ENCODE results near the gene DNAAF3.
A peak's percentile ranks its signal among the peaks of the same experiment; 100 is the strongest.
"Not testable (repeated sequence)": the region's sequence is repeated elsewhere in the genome, so short reads cannot be mapped to it uniquely, and the experiment has no call there.

The DNAAF3 gene
- 0 to 0.60 (median 0.03) reads per million in 9 experiments for total RNA-seq

DNA sequence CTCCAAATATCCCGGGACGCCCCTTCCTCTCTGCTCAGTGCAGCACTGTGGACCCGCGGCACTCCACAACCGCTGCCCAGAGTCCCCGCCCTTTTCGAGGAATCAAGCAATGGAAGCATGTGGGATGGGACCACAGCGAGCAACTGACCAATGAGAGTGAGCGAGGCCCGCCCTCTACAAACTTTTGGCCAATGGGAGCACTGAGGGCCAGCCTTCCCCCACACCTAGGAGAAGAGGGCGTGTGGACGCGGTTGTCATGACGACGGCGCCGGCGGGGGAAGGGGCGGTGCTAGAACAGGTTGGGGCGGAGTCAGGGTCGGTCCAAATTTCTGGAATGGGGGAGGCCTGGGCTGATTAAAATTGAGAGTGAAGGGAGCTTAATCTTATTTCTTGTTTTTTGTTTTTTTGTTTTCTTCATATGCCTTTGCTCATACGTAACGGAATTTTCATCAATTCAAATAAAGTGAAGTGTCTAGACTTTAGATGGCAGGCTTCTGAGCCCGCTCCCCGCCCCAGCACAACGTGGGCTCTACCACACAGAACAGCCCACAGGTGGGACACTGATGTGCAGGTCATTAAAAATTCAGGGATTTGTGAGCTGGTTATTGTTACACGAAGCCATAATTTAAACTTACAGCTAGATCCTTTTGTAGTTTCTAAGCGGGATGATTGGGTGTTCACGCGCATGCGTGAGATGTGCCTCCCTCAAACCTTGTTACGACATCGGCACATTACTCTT lies at the start of gene DNAAF3:
Gene DNAAF3, minus strand, starts transcription at position 84 of the 739 bp plus-strand sequence. CDS start 200 bp downstream, outside the sequence.
- H3K36me3 Mint-ChIP-seq (ENCODE audit: insufficient read depth): peaks cover 7% of the 10 kb centered on the region
- peaks cover 10 to 11% of the 10 kb centered on the region in 2 donors for H3K4me1 Mint-ChIP-seq (ENCODE audit: low read depth in 2 of 2)
- H3K4me3 Mint-ChIP-seq: peak within 1 kb of the TSS; percentile 40 to 41
- H3K9me3 Mint-ChIP-seq: peaks cover 0 to 3% of the 10 kb centered on the region in 2 donors
- H3K27ac Mint-ChIP-seq: peak within 1 kb of the TSS in 1 of 2 donors; percentile 80
- H3K27me3 Mint-ChIP-seq: peaks cover 53 to 79% of the 10 kb centered on the region in 2 donors
- peak; percentile 25 to 35 (median 29) for DNase-seq
- ATAC-seq (replicated peaks): peak; percentile 61

DNA sequence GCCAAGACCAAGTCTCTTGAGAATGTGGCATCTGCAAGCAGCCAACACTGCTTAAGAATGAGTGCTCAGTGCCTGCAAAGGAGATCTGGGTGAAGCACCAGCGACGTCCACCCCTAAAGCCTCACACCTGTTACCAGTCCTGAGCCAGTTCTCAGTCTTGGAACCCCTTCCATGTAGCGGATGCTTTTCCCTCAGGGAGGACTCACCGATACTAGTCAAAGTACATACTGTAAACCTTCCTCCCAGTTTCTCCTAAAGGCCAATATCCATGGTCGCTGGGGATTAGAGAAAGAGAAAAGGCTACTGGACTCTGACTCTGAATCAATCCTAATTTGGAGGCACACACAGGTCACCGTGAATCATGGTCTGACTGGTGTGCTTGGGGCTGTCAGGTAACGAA lies 47.1 kb upstream of the DNAAF3 start:
- Mint-ChIP-seq H3K4me1 (ENCODE audit: low read depth in 2 of 2) (peaks cover 10% of the 10 kb centered on the region in 2 donors), H3K4me3 (no peak overlapping the region), H3K9me3 (peaks cover 0 to 13% of the 10 kb centered on the region in 2 donors), H3K36me3 (ENCODE audit: insufficient read depth) (peaks cover 6% of the 10 kb centered on the region), H3K27ac (no peak overlapping the region), H3K27me3 (peaks cover 0 to 54% of the 10 kb centered on the region in 2 donors)
- DNase-seq: no peak
- ATAC-seq (replicated peaks): no peak

DNA sequence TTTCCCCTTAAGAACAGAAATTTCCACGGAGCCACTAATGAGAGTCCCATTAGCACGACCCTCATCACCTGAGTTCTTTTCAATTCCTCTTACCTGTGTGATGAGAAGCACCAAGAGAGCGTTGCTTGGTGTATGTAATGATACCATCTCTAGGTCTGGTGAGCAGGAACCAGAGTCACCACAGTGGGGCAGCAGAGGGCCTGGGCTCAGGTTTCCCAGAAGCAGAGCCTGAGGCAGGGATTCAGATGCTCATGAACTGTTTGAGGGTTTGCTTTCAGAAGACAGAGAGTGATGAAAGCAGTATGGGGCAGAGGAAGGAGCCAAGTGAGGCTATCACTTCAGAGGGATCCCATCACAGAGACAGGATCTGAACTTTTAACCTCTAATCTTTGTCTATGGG lies 46.0 kb upstream of the DNAAF3 start:
- DNase-seq: peak in 1 of 3 experiments; percentile 31
- Mint-ChIP-seq H3K4me3 (no peak overlapping the region), H3K27ac (no peak overlapping the region), H3K36me3 (ENCODE audit: insufficient read depth) (peaks cover 6% of the 10 kb centered on the region), H3K4me1 (ENCODE audit: low read depth in 2 of 2) (peaks cover 10% of the 10 kb centered on the region in 2 donors), H3K27me3 (peaks cover under 1 to 56% of the 10 kb centered on the region in 2 donors), H3K9me3 (peaks cover 0 to 13% of the 10 kb centered on the region in 2 donors)
- peak; percentile 31 for ATAC-seq (replicated peaks)

DNA sequence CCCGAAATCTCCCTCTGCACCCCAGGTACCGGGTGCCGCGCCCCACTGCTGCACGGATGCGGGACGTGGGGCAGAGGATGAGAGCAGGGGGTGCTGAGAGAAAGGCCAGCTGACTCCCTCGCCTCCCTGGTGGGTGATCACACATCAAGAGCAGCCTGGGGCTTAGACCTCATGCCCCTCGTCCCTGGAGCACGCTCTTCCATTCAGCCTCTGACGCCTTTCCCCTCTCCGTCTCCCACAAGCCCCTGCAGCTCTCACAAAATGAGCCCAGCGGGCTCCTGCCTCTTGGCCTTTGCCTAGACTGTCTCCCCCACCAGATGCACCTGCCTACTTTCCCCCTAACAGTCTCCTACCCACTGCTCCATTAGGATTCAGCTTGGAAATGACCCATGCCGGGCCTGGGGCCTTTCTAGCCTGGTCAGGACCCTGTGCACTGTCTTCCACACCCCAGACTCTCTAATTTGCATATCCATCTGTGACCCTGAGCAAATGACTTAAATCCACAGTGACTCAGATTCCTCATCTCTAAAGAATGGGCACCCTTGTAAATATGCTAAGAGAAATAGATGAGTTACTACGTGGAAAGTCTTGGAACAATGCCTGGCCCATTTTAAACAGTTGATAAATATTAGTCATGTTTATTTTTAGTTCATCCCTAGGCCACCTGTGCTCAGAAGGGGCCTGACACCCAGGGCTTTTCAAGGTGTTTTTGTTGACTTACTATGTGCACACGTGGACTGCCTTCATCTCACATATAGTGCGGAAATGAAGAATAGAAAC lies 43.5 kb upstream of the DNAAF3 start:
- peaks cover 18 to 55% of the 10 kb centered on the region in 2 donors for H3K27me3 Mint-ChIP-seq
- no peak for DNase-seq

DNA sequence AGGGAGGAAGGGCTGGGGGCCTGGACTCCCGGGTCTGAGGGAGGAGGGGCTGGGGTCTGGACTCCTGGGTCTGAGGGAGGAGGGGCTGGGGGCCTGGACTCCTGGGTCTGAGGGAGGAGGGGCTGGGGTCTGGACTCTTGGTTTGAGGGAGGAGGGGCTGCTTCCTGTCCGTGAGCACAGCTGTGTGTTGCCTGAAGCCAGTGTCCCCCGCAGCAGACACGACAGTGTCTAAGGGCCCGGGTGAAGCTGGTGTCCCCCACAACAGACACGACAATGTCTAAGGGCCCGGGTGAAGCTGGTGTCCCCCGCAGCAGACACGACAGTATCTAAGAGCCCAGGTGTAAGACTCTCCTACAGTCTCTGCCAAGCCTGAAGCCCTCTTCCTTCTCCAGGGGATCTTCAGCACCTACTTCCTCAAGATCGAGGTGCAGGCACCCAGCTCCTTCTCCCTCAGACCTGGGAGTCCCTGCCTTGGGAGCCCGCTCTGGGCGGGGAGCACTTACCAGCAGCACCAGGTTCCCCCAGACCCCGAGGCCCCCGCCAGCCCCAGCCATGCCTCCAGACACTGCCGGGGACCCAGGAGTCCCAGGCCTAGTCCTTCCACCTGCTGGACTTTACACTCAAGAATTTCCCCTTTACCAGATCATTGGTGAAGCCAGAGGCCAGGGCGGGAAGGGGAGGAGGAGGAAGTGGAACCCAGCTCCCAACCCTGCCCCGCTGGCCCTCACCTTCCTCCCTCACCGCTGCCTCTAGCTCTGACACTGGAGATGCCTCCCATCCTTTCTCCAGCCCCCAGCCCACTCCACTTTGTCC lies 42.7 kb upstream of the DNAAF3 start, which contains the start of gene PTPRH:
Gene PTPRH, minus strand, starts transcription at position 622 of the 813 bp plus-strand sequence. Its CDS starts 68 bp downstream, at position 554.
- DNase-seq (no peak), ATAC-seq (replicated peaks) (no peak)
- Mint-ChIP-seq H3K27me3 (peaks cover 26 to 63% of the 10 kb centered on the region in 2 donors), H3K9me3 (no peaks in the 10 kb centered on the region), H3K4me1 (ENCODE audit: low read depth in 2 of 2) (peaks cover 4 to 5% of the 10 kb centered on the region in 2 donors), H3K36me3 (ENCODE audit: insufficient read depth) (no peaks in the 10 kb centered on the region), H3K27ac (peak within 1 kb of the TSS in 1 of 2 donors; percentile 27), H3K4me3 (no peak within 1 kb of the TSS)

More for the DNA sequence above, 43.5 kb upstream of the DNAAF3 start:
- Mint-ChIP-seq H3K4me3 (no peak overlapping the region), H3K4me1 (ENCODE audit: low read depth in 2 of 2) (peaks cover 4 to 5% of the 10 kb centered on the region in 2 donors), H3K27ac (peak overlapping the region in 1 of 2 donors; percentile 27), H3K9me3 (no peaks in the 10 kb centered on the region), H3K36me3 (ENCODE audit: insufficient read depth) (no peaks in the 10 kb centered on the region)
- ATAC-seq (replicated peaks): no peak

DNA sequence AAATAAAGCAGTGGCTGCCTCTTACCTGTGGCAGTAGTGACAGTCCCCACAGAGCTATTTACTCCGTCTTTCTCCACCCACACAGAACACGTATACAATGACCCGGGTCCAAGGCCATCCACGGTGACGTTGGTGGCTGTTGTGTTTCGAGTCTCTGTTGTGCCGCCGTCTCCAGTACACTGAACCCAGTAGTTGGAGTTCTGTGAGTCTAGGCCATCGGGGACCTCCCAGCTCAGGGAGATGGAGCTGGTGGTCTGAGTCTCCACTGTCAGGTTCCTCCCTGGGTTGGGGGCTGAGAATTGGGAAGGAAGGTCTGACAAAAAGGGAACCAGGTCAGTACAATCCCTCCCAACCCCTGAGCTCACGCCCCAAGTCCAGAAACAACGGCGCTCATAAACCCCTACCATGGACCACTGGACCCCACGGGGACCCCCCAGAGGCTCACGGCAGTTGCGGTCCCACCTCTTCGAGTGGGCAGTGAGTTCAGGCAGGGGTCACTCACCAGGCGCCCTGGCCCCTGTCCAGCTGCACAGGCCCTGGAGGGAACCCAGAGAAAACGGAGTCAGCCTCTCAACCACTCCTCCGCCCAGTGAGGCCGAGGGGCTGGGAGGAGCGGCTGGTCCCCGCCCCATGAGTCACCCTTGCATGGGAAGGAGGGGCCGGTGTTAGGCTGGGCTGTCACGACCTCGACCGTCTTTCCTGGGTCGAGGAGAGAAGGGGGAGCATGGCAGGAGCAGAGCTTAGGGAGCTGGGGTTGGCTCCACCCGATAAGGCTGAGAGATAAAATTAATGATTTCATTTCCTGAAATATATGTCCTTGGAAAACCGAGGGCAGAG lies 40.5 kb upstream of the DNAAF3 start:
- H3K36me3 Mint-ChIP-seq (ENCODE audit: insufficient read depth): no peaks in the 10 kb centered on the region
- DNase-seq: no peak
- peak overlapping the region in 1 of 2 donors; percentile 91 for H3K27ac Mint-ChIP-seq
- peak overlapping the region in 1 of 2 donors; percentile 55 for H3K4me3 Mint-ChIP-seq
- no peaks in the 10 kb centered on the region for H3K9me3 Mint-ChIP-seq
- peaks cover 4 to 5% of the 10 kb centered on the region in 2 donors for H3K4me1 Mint-ChIP-seq (ENCODE audit: low read depth in 2 of 2)
- H3K27me3 Mint-ChIP-seq: peaks cover 38 to 67% of the 10 kb centered on the region in 2 donors
- peak; percentile 62 for ATAC-seq (replicated peaks)

DNA sequence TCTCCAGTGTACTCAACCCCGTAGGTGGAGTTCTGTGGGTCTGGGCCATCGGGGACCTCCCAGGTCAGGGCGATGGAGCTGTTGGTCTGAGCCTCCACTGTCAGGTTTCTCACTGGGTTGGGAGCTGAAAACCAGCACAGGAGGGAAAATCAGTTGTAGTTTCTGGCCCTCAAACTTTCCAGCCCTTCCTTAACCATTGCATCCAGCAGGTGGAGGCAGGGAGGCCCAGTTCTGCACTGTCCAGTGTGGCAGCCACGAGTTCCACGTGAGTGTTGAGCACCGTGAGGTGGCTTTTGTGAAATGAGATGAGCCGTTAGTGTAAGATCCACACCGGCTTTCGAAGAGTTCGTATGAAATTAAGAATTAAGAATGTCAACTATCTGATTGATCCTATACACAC lies 35.8 kb upstream of the DNAAF3 start:
- not testable (repeated sequence) for DNase-seq; H3K27ac Mint-ChIP-seq; H3K9me3 Mint-ChIP-seq; H3K36me3 Mint-ChIP-seq (ENCODE audit: insufficient read depth); H3K4me3 Mint-ChIP-seq; H3K4me1 Mint-ChIP-seq (ENCODE audit: low read depth in 2 of 2)
- peak; percentile 42 for ATAC-seq (replicated peaks)
- H3K27me3 Mint-ChIP-seq: peaks cover 68 to 84% of the 10 kb centered on the region in 2 donors

DNA sequence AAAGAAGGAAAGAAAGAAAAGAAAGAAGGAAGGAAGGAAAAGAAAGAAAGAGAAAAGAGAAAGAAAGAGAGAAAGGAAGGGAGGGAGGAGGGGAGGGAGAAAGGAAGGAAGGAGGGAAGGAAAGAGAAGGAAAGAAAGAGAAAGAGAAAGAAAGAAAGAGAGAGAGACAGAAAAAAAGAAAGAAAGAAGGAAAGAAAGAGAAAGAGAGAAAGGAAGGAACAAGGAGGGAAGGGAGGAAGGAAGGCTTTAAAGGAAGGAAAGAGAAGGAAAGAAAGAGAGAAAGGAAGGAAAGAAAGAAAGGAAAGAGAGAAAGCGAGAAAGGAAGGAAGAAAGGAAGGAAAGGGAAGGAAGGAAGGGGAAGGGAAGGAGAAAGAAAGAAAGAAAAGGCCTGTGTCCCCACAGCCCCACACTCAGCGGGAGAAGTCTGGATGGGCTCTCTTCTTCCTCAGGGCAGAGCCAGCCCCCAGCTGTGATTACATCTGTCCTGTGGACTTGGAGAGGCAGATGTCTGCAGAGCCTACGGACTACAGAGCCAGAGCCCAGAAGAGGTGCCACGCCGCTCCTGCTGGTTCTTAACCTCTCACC lies 33.3 kb upstream of the DNAAF3 start:
- Mint-ChIP-seq H3K9me3 (no peaks in the 10 kb centered on the region), H3K36me3 (ENCODE audit: insufficient read depth) (peaks cover 7% of the 10 kb centered on the region), H3K27ac (no peak overlapping the region), H3K4me3 (no peak overlapping the region), H3K27me3 (peaks cover 55 to 81% of the 10 kb centered on the region in 2 donors), H3K4me1 (ENCODE audit: low read depth in 2 of 2) (no peaks in the 10 kb centered on the region)
- DNase-seq (no peak), ATAC-seq (replicated peaks) (no peak)

DNA sequence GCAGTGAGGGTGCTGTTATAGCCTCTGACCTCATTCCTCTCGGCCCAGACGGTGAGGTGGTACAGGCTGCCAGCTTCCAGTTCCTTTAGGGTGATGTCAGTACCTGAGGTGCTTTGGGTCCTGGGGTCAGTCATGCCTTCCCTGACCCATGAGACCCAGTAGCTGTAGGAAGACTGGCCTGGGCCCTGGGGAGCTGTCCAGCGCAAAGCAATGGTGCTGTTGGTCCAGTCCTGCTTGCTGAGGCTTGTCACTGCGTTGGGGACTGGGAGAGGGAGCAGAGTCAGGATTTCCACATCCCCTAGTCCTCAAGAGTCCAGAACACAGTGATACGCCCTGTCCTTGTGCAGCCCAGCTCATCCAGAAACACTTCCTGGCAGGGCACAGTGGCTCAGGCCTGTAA lies 32.2 kb upstream of the DNAAF3 start:
- Mint-ChIP-seq H3K27me3 (peaks cover 45 to 77% of the 10 kb centered on the region in 2 donors), H3K36me3 (ENCODE audit: insufficient read depth) (peaks cover 7% of the 10 kb centered on the region), H3K4me3 (no peak overlapping the region), H3K9me3 (no peaks in the 10 kb centered on the region), H3K4me1 (ENCODE audit: low read depth in 2 of 2) (no peaks in the 10 kb centered on the region), H3K27ac (no peak overlapping the region)
- DNase-seq: no peak
- no peak for ATAC-seq (replicated peaks)

DNA sequence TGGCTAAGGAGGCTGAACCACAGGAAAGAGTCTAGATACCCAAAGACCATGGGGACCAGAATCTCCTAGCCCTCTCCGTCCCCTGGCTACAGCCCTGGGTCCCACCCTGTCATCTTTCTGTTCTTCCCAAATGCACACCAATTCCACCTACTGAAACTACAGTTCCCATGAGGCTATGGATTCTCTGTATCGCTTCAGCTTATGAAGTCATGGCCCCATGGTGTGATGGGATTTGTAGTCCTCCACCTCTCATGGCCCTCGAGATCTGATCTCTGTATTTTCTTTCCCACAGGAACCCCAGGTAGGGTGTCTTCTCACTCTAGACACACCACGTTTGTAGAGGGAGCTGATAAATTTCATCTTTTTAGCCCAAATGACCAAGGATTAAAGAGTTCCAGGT lies 31.1 kb upstream of the DNAAF3 start:
- no peak for DNase-seq
- H3K4me1 Mint-ChIP-seq (ENCODE audit: low read depth in 2 of 2): no peaks in the 10 kb centered on the region
- H3K27me3 Mint-ChIP-seq: peaks cover 42 to 80% of the 10 kb centered on the region in 2 donors
- H3K4me3 Mint-ChIP-seq: no peak overlapping the region
- ATAC-seq (replicated peaks): no peak
- no peaks in the 10 kb centered on the region for H3K9me3 Mint-ChIP-seq
- no peak overlapping the region for H3K27ac Mint-ChIP-seq
- peaks cover 7% of the 10 kb centered on the region for H3K36me3 Mint-ChIP-seq (ENCODE audit: insufficient read depth)

DNA sequence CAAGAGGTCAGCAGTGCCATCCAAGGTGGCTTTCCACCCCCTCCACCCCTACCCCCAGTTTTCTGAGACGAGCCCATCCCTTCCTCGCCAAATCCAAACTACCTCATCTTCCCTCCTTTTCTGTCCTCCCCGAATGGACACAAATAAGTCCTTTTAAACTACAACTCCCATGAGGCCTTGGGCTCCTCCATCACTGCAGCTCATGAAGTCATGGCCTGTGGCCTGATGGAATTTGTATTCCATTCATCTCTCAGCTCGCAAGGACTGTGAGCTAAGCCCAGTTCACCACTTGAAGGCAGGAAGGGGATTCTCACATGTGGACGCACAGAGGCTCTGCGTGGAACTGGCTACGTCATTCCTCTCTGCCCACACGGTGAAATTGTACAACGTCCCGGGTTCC lies 30.4 kb upstream of the DNAAF3 start:
- DNase-seq (no peak), ATAC-seq (replicated peaks) (no peak)
- no peak overlapping the region for H3K4me3 Mint-ChIP-seq
- no peaks in the 10 kb centered on the region for H3K4me1 Mint-ChIP-seq (ENCODE audit: low read depth in 2 of 2)
- peaks cover 9% of the 10 kb centered on the region for H3K36me3 Mint-ChIP-seq (ENCODE audit: insufficient read depth)
- H3K27me3 Mint-ChIP-seq: peaks cover 42 to 79% of the 10 kb centered on the region in 2 donors
- H3K9me3 Mint-ChIP-seq: no peaks in the 10 kb centered on the region
- H3K27ac Mint-ChIP-seq: no peak overlapping the region

DNA sequence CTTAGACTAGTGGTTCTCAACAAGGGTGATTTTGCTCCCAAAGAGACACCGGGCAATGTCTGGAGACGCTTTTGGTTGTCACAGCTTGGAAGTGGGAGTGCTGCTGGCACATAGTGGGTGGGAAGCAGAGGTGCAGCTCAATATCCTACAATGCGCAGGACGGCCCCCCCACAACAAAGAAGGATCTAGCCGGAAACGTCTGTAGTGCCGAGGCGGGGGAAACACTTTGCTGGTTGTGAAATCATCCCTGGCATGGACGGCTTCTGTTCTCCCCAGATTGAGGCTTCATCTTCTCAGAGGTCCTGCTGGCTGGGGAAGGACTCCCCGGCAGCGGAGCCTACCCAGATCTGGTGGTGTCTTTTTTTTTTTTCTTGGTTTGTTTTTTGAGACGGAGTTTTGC lies 27.1 kb upstream of the DNAAF3 start:
- peaks cover 0 to 3% of the 10 kb centered on the region in 2 donors for H3K4me1 Mint-ChIP-seq (ENCODE audit: low read depth in 2 of 2)
- H3K27ac Mint-ChIP-seq: no peak overlapping the region
- H3K9me3 Mint-ChIP-seq: no peaks in the 10 kb centered on the region
- no peak overlapping the region for H3K4me3 Mint-ChIP-seq
- ATAC-seq (replicated peaks) (no peak), DNase-seq (no peak)
- H3K36me3 Mint-ChIP-seq (ENCODE audit: insufficient read depth): peaks cover 9% of the 10 kb centered on the region
- peaks cover 26 to 58% of the 10 kb centered on the region in 2 donors for H3K27me3 Mint-ChIP-seq

Measured in effector memory CD8-positive, alpha-beta T cell (primary cell).